H1 (cell line): ENCODE measurements around the gene MRPL52. TPM values are rescaled to one million over a fixed set of nuclear protein-coding genes. Genes with fewer than 3 reads are reported as not detected.

ENCODE experiments used
- POLR2A ChIP-seq, 2 experiments: IDR thresholded peaks; 1 replicate in 1 of 2; 2 replicates in 1 of 2; pipeline ENCODE4 v1.6.1; 2011; ENCODE audit warnings: low read depth in 2 of 2, low read length in 2 of 2, mild to moderate bottlenecking in 2 of 2; ENCODE audit errors: control extremely low read depth in 1 of 2
- polyA plus RNA-seq, 7 experiments: library from polyadenylated mRNA; depleted of rRNA in 3 of 7; stranded (reverse) in 5 of 7; unstranded in 2 of 7; fragments of >200 nt in 5 of 7; fragments of 200-250 nt in 2 of 7; gene quantifications; 1 replicate in 5 of 7; 2 replicates in 1 of 7; 4 replicates in 1 of 7; pipeline versions ENCODE4 v1.2.1 to v1.2.3, GENCODE V29; 2011 to 2013; ENCODE audit warnings: missing spikeins in 2 of 7, mixed read lengths in 2 of 7
- total RNA-seq: library from RNA; stranded (reverse); fragmentation: NEBNext Ultra II Directional; extraction: Animal tissue kit (Norgen Biotek cat#: 25700); gene quantifications from 2 replicates; pipeline ENCODE4 v1.2.1, GENCODE V29; 2021

The MRPL52 gene
- total and polyA plus RNA-seq, 2 of the 8 experiments (the other 6 are each of a cell fraction or from before 2014, with no cell fraction given): 70.5 to 176 TPM

DNA sequence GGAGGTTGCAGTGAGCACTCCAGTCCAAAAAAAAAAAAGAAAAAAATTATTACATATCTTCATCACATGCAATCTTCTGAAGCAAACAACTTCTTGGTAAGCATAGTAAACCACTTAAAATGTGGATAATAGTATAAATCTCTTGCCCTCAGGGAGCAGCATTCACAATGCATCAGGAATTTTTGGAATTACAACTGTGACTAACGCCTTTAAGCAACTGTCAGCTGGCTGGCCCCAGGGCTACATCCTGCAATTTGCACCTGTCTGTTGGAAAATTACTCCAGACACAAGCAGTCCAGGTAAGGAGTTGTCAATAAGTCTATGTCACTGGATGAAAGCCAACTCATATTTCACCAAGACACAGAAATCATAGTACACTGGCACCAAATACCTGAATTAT, 9.0 kb upstream of the MRPL52 start (continued):
- no peak for TF ChIP-seq POLR2A (IDR thresholded peaks at IDR 0.05; ENCODE audit: control extremely low read depth in 1 of 2, low read depth in 2 of 2, low read length in 2 of 2)
